ENCODE measurements around the gene CDH1.

The CDH1 gene

DNA sequence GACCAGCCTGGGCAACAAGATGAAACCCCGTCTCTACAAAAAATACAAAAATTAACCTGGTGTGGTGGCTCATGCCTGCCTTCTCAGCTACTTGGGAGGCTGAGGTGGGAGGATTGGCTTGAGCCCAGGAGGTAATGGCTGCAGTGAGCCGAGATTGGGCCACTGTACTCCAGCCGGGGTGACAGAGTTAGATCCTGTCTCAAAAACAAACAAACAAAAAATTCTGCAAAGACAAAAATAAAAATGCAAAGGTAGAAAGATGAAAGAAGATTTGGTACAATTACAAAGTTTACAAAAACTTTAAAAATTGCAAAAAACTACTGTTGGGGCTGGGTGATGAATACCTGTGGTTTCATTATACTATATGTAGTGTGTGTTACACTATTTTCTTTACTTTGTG lies 5.5 kb upstream of the CDH1 start:
- no CpG with 5 or more reads among the region's 3 CpGs for WGBS, 2 donors (ENCODE audit: extremely low coverage in 2 of 2, insufficient read length in 2 of 2, insufficient replicate concordance in 1 of 2)
- Histone ChIP-seq H4K8ac (ENCODE audit: low read depth, low read length) (no peak overlapping the region), H3K4me2 (ENCODE audit: insufficient read depth, low read length, poor library complexity, severe bottlenecking) (no peak overlapping the region), H4K91ac (ENCODE audit: low read depth, low read length, poor library complexity) (no peak overlapping the region), H3K4ac (ENCODE audit: low read length) (no peak overlapping the region), H3K14ac (ENCODE audit: low read length) (no peak overlapping the region), H2BK120ac (ENCODE audit: low read depth, low read length) (no peak overlapping the region), H3K4me1 (ENCODE audit: control insufficient read depth in 2 of 2, insufficient read depth in 1 of 2, low read depth in 1 of 2, low read length in 2 of 2) (peaks cover 0 to 3% of the 10 kb centered on the region in 2 donors), H3K27ac (replicated peaks; ENCODE audit: low read length) (no peak overlapping the region), H3K23ac (ENCODE audit: low read depth, low read length, poor library complexity) (no peak overlapping the region), H2BK5ac (ENCODE audit: low read length) (no peak overlapping the region), H2BK15ac (ENCODE audit: low read length) (no peak overlapping the region), H2AK5ac (ENCODE audit: low read depth, low read length) (no peak overlapping the region), H3K4me3 (ENCODE audit: low read length in 2 of 2) (no peak overlapping the region), H2BK12ac (ENCODE audit: low read length) (no peak overlapping the region), H3K36me3 (replicated peaks in 1 of 2; ENCODE audit: control insufficient read depth in 2 of 2, insufficient read depth in 2 of 2, low read length in 2 of 2) (no peaks in the 10 kb centered on the region), H3K79me1 (ENCODE audit: low read depth, low read length) (no peaks in the 10 kb centered on the region), H3K9ac (ENCODE audit: low read depth, low read length, poor library complexity) (no peak overlapping the region), H3K27me3 (ENCODE audit: control insufficient read depth in 3 of 3, insufficient read depth in 3 of 3, low read depth in 1 of 3, low read length in 3 of 3) (peaks cover 0 to 39% (median 3%) of the 10 kb centered on the region in 3 experiments), H3K18ac (ENCODE audit: low read length) (no peak overlapping the region), H2AFZ (ENCODE audit: low read length) (no peak overlapping the region), H3K9me3 (replicated peaks in 1 of 2; ENCODE audit: control insufficient read depth in 2 of 2, insufficient read depth in 1 of 2, low read depth in 1 of 2, low read length in 2 of 2) (no peaks in the 10 kb centered on the region)
- DNase-seq (ENCODE audit: low spot score) = no peak

DNA sequence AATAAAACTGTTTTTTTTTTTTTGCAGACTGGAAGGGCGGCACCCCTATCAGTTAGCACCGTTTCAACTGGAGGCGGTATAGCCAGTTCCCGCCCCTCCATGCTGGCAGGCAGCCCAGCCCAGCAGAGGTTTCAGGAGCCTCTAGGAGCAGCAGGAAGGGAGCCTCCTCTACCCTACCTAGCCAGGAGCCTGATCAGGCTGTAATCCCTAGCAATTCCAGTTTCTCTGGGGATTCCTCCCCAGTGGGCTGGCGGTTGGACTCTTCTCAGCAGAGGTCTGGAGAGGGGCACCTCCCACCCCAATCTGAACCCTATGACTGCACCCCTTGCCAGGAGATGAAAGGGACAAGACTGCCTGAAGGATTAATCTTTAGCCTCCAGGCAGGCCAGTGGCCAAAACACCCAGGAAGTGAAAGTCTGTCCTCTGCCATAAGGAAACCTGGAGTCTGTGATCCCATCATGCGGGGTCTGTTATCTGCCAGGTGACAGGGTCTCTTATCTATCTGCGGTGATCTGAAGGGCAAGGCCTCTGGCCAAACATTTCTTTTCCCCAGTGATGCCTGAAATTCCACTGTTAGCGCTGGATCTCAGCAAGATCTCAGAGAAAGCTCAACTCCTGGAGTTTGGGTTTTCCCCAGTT lies 4.9 kb upstream of the CDH1 start:
- H3K27me3 ChIP-seq (ENCODE audit: control insufficient read depth in 3 of 3, insufficient read depth in 3 of 3, low read depth in 1 of 3, low read length in 3 of 3) = peaks cover 2 to 44% (median 8%) of the 10 kb centered on the region in 3 experiments

GRCh38 chr16:68732741-68733399 lies 4.2 kb upstream of the CDH1 start:
- WGBS, 2 donors (ENCODE audit: extremely low coverage in 2 of 2, insufficient read length in 2 of 2, insufficient replicate concordance in 1 of 2) = no CpG with 5 or more reads among the region's 4 CpGs
- Histone ChIP-seq H3K4me3 (ENCODE audit: low read length in 2 of 2) (no peak overlapping the region), H4K91ac (ENCODE audit: low read depth, low read length, poor library complexity) (no peak overlapping the region), H3K36me3 (replicated peaks in 1 of 2; ENCODE audit: control insufficient read depth in 2 of 2, insufficient read depth in 2 of 2, low read length in 2 of 2) (no peaks in the 10 kb centered on the region), H3K27ac (replicated peaks; ENCODE audit: low read length) (no peak overlapping the region), H2BK120ac (ENCODE audit: low read depth, low read length) (no peak overlapping the region), H3K18ac (ENCODE audit: low read length) (no peak overlapping the region), H2AK5ac (ENCODE audit: low read depth, low read length) (no peak overlapping the region), H3K4me2 (ENCODE audit: insufficient read depth, low read length, poor library complexity, severe bottlenecking) (no peak overlapping the region), H3K9me3 (replicated peaks in 1 of 2; ENCODE audit: control insufficient read depth in 2 of 2, insufficient read depth in 1 of 2, low read depth in 1 of 2, low read length in 2 of 2) (no peaks in the 10 kb centered on the region), H3K23ac (ENCODE audit: low read depth, low read length, poor library complexity) (no peak overlapping the region), H4K8ac (ENCODE audit: low read depth, low read length) (no peak overlapping the region), H2BK12ac (ENCODE audit: low read length) (no peak overlapping the region), H3K27me3 (ENCODE audit: control insufficient read depth in 3 of 3, insufficient read depth in 3 of 3, low read depth in 1 of 3, low read length in 3 of 3) (peaks cover 8 to 51% (median 15%) of the 10 kb centered on the region in 3 experiments), H3K4ac (ENCODE audit: low read length) (no peak overlapping the region), H3K14ac (ENCODE audit: low read length) (no peak overlapping the region), H2BK15ac (ENCODE audit: low read length) (no peak overlapping the region), H2AFZ (ENCODE audit: low read length) (no peak overlapping the region), H3K79me1 (ENCODE audit: low read depth, low read length) (no peaks in the 10 kb centered on the region), H3K9ac (ENCODE audit: low read depth, low read length, poor library complexity) (no peak overlapping the region), H2BK5ac (ENCODE audit: low read length) (no peak overlapping the region), H3K4me1 (ENCODE audit: control insufficient read depth in 2 of 2, insufficient read depth in 1 of 2, low read depth in 1 of 2, low read length in 2 of 2) (peaks cover 0 to 7% of the 10 kb centered on the region in 2 donors)
- no peak for DNase-seq (ENCODE audit: low spot score)

More for the DNA sequence above, 4.9 kb upstream of the CDH1 start:
- H2BK15ac ChIP-seq (ENCODE audit: low read length) = no peak overlapping the region
- no peak overlapping the region for H2BK12ac ChIP-seq (ENCODE audit: low read length)
- no peak overlapping the region for H3K9ac ChIP-seq (ENCODE audit: low read depth, low read length, poor library complexity)
- H2AFZ ChIP-seq (ENCODE audit: low read length) = no peak overlapping the region
- no peak overlapping the region for H3K4me3 ChIP-seq (ENCODE audit: low read length in 2 of 2)
- H4K91ac ChIP-seq (ENCODE audit: low read depth, low read length, poor library complexity) = no peak overlapping the region
- no peak for DNase-seq (ENCODE audit: low spot score)
- no peaks in the 10 kb centered on the region for H3K79me1 ChIP-seq (ENCODE audit: low read depth, low read length)
- H3K23ac ChIP-seq (ENCODE audit: low read depth, low read length, poor library complexity) = no peak overlapping the region
- H3K36me3 ChIP-seq (replicated peaks in 1 of 2; ENCODE audit: control insufficient read depth in 2 of 2, insufficient read depth in 2 of 2, low read length in 2 of 2) = no peaks in the 10 kb centered on the region
- H3K14ac ChIP-seq (ENCODE audit: low read length) = no peak overlapping the region
- WGBS, 2 donors (ENCODE audit: extremely low coverage in 2 of 2, insufficient read length in 2 of 2, insufficient replicate concordance in 1 of 2) = no CpG with 5 or more reads among the region's 8 CpGs
- H3K4ac ChIP-seq (ENCODE audit: low read length) = no peak overlapping the region
- no peak overlapping the region for H2BK120ac ChIP-seq (ENCODE audit: low read depth, low read length)
- no peak overlapping the region for H2BK5ac ChIP-seq (ENCODE audit: low read length)
- no peaks in the 10 kb centered on the region for H3K9me3 ChIP-seq (replicated peaks in 1 of 2; ENCODE audit: control insufficient read depth in 2 of 2, insufficient read depth in 1 of 2, low read depth in 1 of 2, low read length in 2 of 2)
- H2AK5ac ChIP-seq (ENCODE audit: low read depth, low read length) = peak overlapping the region; percentile 56
- H4K8ac ChIP-seq (ENCODE audit: low read depth, low read length) = no peak overlapping the region
- H3K27ac ChIP-seq (replicated peaks; ENCODE audit: low read length) = no peak overlapping the region
- no peak overlapping the region for H3K18ac ChIP-seq (ENCODE audit: low read length)
- H3K4me2 ChIP-seq (ENCODE audit: insufficient read depth, low read length, poor library complexity, severe bottlenecking) = no peak overlapping the region
- H3K4me1 ChIP-seq (ENCODE audit: control insufficient read depth in 2 of 2, insufficient read depth in 1 of 2, low read depth in 1 of 2, low read length in 2 of 2) = peaks cover 0 to 5% of the 10 kb centered on the region in 2 donors

GRCh38 chr16:68733570-68733969 lies 3.5 kb upstream of the CDH1 start:
- H3K4ac ChIP-seq (ENCODE audit: low read length) = no peak overlapping the region
- H3K4me2 ChIP-seq (ENCODE audit: insufficient read depth, low read length, poor library complexity, severe bottlenecking) = no peak overlapping the region
- no peak overlapping the region for H4K8ac ChIP-seq (ENCODE audit: low read depth, low read length)
- no peaks in the 10 kb centered on the region for H3K36me3 ChIP-seq (replicated peaks in 1 of 2; ENCODE audit: control insufficient read depth in 2 of 2, insufficient read depth in 2 of 2, low read length in 2 of 2)
- H2AFZ ChIP-seq (ENCODE audit: low read length) = no peak overlapping the region
- peaks cover 0 to 7% of the 10 kb centered on the region in 2 donors for H3K4me1 ChIP-seq (ENCODE audit: control insufficient read depth in 2 of 2, insufficient read depth in 1 of 2, low read depth in 1 of 2, low read length in 2 of 2)
- H3K4me3 ChIP-seq (ENCODE audit: low read length in 2 of 2) = no peak overlapping the region
- no peak overlapping the region for H2BK120ac ChIP-seq (ENCODE audit: low read depth, low read length)
- H3K14ac ChIP-seq (ENCODE audit: low read length) = no peak overlapping the region
- no CpG with 5 or more reads among the region's 9 CpGs for WGBS, 2 donors (ENCODE audit: extremely low coverage in 2 of 2, insufficient read length in 2 of 2, insufficient replicate concordance in 1 of 2)
- H2BK12ac ChIP-seq (ENCODE audit: low read length) = no peak overlapping the region
- no peak overlapping the region for H2BK5ac ChIP-seq (ENCODE audit: low read length)
- H3K9ac ChIP-seq (ENCODE audit: low read depth, low read length, poor library complexity) = no peak overlapping the region
- H3K18ac ChIP-seq (ENCODE audit: low read length) = no peak overlapping the region
- H3K23ac ChIP-seq (ENCODE audit: low read depth, low read length, poor library complexity) = no peak overlapping the region
- DNase-seq (ENCODE audit: low spot score) = no peak
- H2AK5ac ChIP-seq (ENCODE audit: low read depth, low read length) = no peak overlapping the region
- H3K79me1 ChIP-seq (ENCODE audit: low read depth, low read length) = no peaks in the 10 kb centered on the region
- H4K91ac ChIP-seq (ENCODE audit: low read depth, low read length, poor library complexity) = no peak overlapping the region
- H3K27me3 ChIP-seq (ENCODE audit: control insufficient read depth in 3 of 3, insufficient read depth in 3 of 3, low read depth in 1 of 3, low read length in 3 of 3) = peaks cover 11 to 58% (median 22%) of the 10 kb centered on the region in 3 experiments
- H2BK15ac ChIP-seq (ENCODE audit: low read length) = no peak overlapping the region
- H3K27ac ChIP-seq (replicated peaks; ENCODE audit: low read length) = no peak overlapping the region
- H3K9me3 ChIP-seq (replicated peaks in 1 of 2; ENCODE audit: control insufficient read depth in 2 of 2, insufficient read depth in 1 of 2, low read depth in 1 of 2, low read length in 2 of 2) = no peaks in the 10 kb centered on the region

All from neuronal stem cell (in vitro differentiated cells).